Retinal pigment epithelial cell (primary cell): ENCODE results near the gene RNU1-2.
"Not testable (repeated sequence)": the region's sequence is repeated elsewhere in the genome, so short reads cannot be mapped to it uniquely, and the experiment has no call there.

ENCODE experiments used
- DNase-seq: peaks from one replicate; pipeline ENCODE4 v3.0.0-alpha.2; 2010; ENCODE audit warnings: low read depth
- H3K4me3 ChIP-seq: 2 replicates; pipeline ENCODE4 v1.5.1; 2011; ENCODE audit warnings: mild to moderate bottlenecking, low read length, control low read depth, moderate library complexity
- TF ChIP-seq, protein P1 (sequence below): conservative IDR thresholded peaks from 2 replicates; pipeline ENCODE4 v1.5.1; 2011; ENCODE audit warnings: low read depth, low read length, control low read depth, inconsistent platforms

Gene RNU1-2

DNA sequence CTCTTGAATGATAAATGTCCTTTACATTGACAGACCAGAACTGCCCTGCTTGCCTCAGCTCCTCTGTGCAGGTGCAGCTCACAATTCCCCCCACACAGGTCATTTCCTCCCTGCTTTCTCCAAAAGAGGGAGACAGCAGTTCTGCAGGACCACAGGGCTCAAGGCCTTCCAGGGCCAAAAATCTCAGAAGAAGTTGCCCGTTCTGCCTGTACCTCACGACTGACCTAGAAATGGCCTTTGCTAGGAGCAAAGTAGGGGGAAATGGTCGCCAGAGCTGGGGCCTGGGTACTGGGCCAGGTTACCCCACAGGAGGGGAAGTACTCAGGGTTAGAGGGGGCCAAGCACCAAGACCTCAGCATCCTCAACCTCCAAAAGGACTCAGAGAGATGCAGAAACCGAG is 11.1 kb downstream of the RNU1-2 start:
- TF ChIP-seq, protein P1, sequence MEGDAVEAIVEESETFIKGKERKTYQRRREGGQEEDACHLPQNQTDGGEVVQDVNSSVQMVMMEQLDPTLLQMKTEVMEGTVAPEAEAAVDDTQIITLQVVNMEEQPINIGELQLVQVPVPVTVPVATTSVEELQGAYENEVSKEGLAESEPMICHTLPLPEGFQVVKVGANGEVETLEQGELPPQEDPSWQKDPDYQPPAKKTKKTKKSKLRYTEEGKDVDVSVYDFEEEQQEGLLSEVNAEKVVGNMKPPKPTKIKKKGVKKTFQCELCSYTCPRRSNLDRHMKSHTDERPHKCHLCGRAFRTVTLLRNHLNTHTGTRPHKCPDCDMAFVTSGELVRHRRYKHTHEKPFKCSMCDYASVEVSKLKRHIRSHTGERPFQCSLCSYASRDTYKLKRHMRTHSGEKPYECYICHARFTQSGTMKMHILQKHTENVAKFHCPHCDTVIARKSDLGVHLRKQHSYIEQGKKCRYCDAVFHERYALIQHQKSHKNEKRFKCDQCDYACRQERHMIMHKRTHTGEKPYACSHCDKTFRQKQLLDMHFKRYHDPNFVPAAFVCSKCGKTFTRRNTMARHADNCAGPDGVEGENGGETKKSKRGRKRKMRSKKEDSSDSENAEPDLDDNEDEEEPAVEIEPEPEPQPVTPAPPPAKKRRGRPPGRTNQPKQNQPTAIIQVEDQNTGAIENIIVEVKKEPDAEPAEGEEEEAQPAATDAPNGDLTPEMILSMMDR = no peak
- no peak overlapping the region for H3K4me3 ChIP-seq
- no peak for DNase-seq

DNA sequence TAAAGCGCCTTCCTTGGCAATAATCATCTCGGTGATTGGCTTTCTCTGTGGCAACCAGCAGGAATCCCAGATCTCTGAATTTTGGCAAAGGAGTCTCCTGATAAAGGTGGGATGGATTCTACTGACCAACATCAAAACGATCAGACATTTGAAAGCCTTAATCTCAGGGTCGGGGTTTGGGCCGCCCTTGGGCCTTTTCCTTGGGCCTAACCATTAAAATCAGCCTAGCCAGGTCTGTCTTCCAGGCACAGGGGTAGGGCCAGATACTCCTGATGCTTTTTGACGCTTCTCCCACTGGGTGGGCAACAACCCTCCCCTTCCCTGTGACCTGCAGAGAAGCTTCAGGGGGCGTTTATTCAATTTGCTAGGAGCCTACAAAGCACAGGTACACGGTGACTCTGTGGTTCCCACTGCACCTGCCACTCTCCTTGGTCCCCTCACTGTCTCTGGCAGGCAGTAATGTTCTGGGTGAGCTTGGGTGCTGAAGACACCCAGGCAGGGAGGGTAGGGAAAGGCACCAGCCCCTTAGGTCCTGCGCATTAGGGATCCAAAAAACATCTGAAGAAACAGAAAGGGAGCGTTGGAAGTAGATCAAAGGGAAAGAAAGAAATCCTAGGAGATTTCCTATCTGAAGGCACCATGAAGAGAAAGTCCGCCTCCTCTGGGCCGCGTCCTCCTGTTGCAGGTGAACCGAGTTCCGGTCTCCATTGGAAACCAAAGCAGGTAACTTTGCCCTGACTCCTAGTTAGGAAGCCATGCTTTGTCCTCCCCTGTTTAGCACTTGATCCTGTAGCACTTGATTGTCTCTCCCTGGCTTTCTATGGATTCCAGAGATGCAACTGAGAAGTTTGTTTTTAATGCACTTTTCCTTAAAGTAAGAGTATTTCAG is 12.3 kb downstream of the RNU1-2 start:
- DNase-seq = no peak
- no peak overlapping the region for H3K4me3 ChIP-seq
- TF ChIP-seq, protein P1 = no peak

DNA sequence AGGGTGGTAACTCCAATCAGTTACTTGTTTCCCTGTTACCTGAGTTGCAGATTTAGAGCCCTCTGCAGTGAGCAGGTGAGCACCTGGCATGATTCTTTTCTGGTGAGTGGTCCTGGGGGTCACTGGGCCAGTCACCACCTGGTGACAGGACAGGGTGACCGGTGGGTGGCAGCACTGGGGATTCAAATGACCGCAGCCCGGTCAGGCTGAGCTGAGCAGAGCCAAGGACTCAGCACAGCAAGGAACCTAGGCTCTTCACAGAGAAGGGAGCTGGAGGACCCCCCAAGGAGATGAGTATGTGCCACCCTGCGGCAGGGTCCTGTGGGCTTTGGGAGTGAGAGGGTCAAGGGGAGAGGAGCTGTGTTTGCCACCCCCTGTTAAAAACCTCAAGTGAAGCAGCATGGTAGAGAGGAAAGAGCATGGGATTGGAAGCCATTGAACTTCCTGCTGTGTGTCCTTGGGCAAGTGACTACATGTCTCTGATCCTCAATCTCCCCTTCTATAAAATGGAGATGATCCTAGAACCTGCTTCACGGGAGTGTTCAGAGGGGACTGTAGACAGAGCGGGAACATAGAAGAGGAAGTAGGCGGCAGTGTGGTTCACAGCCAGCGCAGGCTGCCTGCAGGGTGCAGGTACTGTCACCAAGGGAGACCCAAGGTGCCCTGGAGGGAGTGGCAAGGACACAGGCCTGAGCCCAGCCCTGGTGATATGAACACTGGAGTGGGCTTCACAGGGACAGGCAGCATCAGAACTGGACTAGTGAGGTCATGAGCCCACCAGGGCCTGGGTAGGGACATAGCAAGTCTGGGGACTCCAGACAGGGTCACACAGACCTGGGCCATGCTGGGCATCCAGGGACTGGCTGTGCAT is 16.3 kb downstream of the RNU1-2 start:
- not testable (repeated sequence) for DNase-seq, H3K4me3 ChIP-seq
- TF ChIP-seq, protein P1 = peak; percentile 26

DNA sequence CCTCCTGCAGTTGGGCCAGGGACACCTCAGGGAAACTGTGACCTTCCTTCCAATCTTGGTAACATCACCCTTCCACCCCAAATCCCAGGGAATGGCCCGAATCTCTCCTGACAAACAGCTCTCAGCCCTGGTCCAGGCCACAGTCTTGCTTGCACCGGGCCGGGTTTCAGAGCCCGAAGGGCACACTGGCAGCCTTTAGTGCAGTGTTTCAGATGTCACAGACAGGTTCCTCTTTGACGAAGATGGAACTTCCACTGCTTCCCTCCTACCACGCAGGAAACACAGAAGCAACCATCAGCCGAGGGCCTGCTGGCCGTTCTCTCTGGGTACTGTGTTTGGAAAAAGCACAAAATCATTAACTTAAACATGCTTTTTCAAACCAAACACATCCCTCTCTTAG is 17.0 kb downstream of the RNU1-2 start:
- not testable (repeated sequence) for DNase-seq, H3K4me3 ChIP-seq

DNA sequence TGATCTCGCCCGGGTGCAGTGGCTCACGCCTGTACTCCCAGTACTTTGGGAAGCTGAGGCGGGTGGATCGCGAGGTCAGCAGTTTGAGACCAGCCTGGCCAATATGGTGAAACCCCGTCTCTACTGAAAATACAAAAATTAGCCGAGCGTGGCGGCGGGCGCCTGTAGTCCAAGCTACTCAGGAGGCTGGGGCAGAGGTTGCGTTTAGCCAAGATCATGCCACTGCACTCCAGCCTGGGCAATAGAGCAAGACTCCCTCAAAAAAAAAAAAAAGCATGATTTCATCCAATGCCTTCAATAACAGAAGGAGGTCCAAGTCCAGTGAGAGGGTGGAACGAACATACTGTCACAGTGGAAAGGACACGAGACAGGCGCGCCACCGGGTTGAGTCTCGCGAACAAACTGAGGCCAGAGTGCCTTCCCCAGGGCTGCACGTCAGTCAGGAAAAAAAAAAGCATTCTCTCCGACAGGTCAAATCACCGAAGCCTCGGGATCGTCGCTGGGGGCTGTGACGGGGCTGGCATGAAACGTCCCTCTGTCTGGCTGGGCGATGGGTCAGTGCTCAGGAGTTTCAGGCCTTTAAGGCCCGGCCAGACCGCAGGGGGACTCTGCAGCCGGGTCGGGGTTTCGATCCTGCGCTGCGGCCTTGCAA is 17.5 kb downstream of the RNU1-2 start:
- TF ChIP-seq, protein P1 = no peak
- peak overlapping the region; percentile 56 for H3K4me3 ChIP-seq
- no peak for DNase-seq

DNA sequence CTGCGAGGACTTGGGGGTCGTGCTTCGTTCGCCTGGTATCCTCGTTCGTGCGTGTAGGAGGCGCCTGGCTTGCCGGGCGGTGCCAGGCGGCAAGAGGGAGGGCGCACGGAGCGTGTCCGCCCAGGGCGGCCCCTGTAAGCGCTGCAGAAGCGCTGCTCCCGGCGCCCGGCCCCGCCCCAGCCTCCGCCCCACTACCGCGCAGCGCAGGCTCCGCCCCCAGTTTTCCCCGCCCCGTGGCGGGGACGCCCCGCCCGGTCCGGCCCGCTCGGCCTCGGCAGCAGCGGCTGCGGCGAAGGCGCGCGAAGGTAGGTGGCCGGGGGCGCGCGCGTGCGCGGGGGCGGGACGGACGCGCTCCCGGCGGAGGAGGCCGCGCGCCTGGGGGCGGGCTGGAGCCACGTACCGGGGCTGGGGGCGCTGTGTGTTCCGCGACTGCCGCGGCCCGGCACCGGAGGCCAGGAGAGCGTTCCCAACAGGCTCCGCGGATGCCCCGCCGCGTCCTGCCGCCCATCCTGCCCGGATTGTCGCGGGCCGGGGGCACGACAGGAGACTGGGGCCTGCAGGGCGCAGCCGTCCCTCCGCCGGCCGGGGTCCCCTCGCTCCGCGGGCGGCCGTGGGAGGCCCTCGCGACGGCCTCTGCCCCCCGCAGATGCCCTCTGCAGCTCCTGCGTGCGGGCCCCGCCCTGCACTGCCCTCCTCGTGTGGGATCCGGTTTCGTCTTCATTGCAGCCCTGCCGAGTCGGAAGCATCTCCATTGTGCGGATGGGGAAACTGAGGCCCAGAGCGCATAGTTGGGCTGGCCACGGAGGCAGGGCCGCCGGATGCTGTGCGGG is 18.3 kb downstream of the RNU1-2 start:
- DNase-seq = peak; percentile 87
- peak overlapping the region; percentile 56 for H3K4me3 ChIP-seq
- TF ChIP-seq, protein P1 = no peak

DNA sequence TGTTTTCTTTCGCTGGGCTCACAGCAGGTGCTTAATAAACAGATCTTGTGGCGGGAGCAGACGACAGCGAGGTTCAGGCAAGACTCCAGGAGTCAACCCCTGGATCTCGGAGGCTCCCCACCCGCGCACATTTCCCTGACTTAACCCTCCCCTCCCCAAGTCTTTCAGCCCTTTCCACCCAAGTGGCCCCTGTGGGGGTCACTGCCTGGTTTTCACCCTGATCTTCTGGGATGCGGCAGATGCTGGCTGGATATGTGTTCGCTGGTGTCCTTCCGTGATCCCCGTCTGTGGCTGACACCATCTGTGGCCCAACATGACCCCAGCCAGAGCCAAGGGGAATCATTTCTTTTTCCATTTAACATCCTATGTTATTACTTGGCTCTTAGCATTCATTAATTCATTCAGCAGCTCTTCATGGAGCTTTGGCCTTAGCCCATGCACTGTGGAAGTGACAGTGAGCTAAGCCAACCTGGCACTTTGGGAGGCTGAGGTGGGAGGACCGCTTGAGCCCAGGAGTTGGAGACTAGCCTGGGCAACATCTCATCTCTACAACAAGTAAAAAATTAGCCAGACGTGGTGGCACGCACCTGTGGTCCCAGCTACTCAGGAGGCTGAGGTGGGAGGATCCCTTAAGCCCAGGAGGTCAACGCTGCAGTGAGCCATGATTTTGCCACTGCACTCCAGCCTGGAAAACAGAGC is 19.3 kb downstream of the RNU1-2 start:
- DNase-seq = not testable (repeated sequence)
- H3K4me3 ChIP-seq = peak overlapping the region; percentile 56
